CD4-positive, alpha-beta T cell treated with Interleukin-21 for 1 hour (primary cell): Measurements from ENCODE around the gene SETD2.
A peak's percentile ranks its signal among the peaks of the same experiment; 100 is the strongest.
"Not testable (repeated sequence)": the region's sequence is repeated elsewhere in the genome, so short reads cannot be mapped to it uniquely, and the experiment has no call there.

Source experiments
- DNase-seq: peaks from one replicate; pipeline ENCODE4 v3.0.0-alpha.2; 2020

SETD2 gene

GRCh38 chr3:47031041-47031440 lies 132.9 kb downstream of the SETD2 start:
- DNase-seq, result not testable (repeated sequence)

GRCh38 chr3:47028667-47029066 lies 135.2 kb downstream of the SETD2 start:
- DNase-seq, result no peak

- no peak for DNase-seq
These were observed 135.8 kb downstream of the SETD2 start for GRCh38 chr3:47028146-47028545.

- DNase-seq, result not testable (repeated sequence)
These were observed 137.5 kb downstream of the SETD2 start for GRCh38 chr3:47026432-47026831.

GRCh38 chr3:47024932-47025331 lies 139.0 kb downstream of the SETD2 start:
- no peak for DNase-seq

- DNase-seq, result no peak
These were observed 141.3 kb downstream of the SETD2 start for GRCh38 chr3:47022641-47023071.

- no peak for DNase-seq
These were observed 143.6 kb downstream of the SETD2 start for GRCh38 chr3:47020311-47020710.

GRCh38 chr3:47019201-47019600 lies 144.7 kb downstream of the SETD2 start:
- DNase-seq, result no peak

GRCh38 chr3:47018269-47018611 lies 145.7 kb downstream of the SETD2 start:
- no peak for DNase-seq

- DNase-seq, result no peak
These were observed 146.2 kb downstream of the SETD2 start for GRCh38 chr3:47017504-47018268.

- peak; percentile 38 for DNase-seq
These were observed 146.9 kb downstream of the SETD2 start for GRCh38 chr3:47016934-47017435.

GRCh38 chr3:47016086-47016933 lies 147.6 kb downstream of the SETD2 start:
- DNase-seq, result no peak

GRCh38 chr3:47015151-47015550 lies 148.8 kb downstream of the SETD2 start:
- DNase-seq, result no peak

- DNase-seq, result no peak
These were observed 149.9 kb downstream of the SETD2 start for GRCh38 chr3:47014036-47014435.

- no peak for DNase-seq
These were observed 150.7 kb downstream of the SETD2 start for GRCh38 chr3:47013231-47013630.

GRCh38 chr3:47012342-47013230 lies 151.3 kb downstream of the SETD2 start:
- no peak for DNase-seq

- DNase-seq, result no peak
These were observed 152.5 kb downstream of the SETD2 start for GRCh38 chr3:47011371-47011770.

- no peak for DNase-seq
These were observed 153.0 kb downstream of the SETD2 start for GRCh38 chr3:47010910-47011309.

- DNase-seq, result no peak
These were observed 153.7 kb downstream of the SETD2 start for GRCh38 chr3:47010111-47010712.

- peak; percentile 81 for DNase-seq
These were observed 154.4 kb downstream of the SETD2 start for GRCh38 chr3:47009225-47010110.

GRCh38 chr3:47008851-47009224 lies 155.1 kb downstream of the SETD2 start:
- no peak for DNase-seq
